Measurements from ENCODE around the gene CST9L. TPM values are rescaled to one million over a fixed set of nuclear protein-coding genes. Genes with fewer than 3 reads are reported as not detected.

CST9L gene
- total RNA-seq, 2 experiments from 2014 or later, result not detected

DNA sequence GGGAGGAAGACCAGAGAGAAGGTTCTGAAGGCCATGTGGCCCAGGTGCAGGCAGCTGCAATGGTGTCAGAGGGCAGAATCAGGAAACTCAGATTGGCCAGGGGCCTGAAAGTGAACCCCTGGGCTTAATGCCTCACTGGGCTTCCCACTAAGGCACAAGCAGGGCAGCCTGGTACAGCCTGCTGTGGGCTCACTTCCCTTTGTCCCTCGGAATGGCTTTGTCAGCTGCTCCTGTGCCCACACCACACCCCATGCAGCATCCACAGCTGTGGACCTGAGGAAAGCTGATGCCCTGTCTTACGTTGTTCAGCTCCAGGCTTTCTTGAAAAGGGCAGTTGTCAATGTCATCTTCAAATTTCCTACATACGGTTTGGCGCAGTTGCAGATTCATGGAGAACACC is 35.0 kb upstream of the CST9L start:
- Mint-ChIP-seq H3K9me3 (ENCODE audit: low read depth) (no peaks in the 10 kb centered on the region), H3K27ac (no peak overlapping the region), H3K27me3 (no peaks in the 10 kb centered on the region), H3K4me1 (no peaks in the 10 kb centered on the region), H3K36me3 (ENCODE audit: low read depth) (no peaks in the 10 kb centered on the region), H3K4me3 (no peak overlapping the region)
- no peak for DNase-seq
- ChIA-PET POLR2A (interaction anchor here (0.6 kb wide), 1 partner anchor 1219 kb away, joined by 3 read pairs; no protein-coding TSS in a partner anchor), CTCF (interaction anchor here (1.1 to 3.8 kb wide), 3 partner anchors 160 to 878 kb away, joined by 3 to 13 read pairs (median 7); no protein-coding TSS in a partner anchor)
- intact Hi-C loops (cut with DNase I, micrococcal nuclease), result no loop called here
- ATAC-seq, result no peak

DNA sequence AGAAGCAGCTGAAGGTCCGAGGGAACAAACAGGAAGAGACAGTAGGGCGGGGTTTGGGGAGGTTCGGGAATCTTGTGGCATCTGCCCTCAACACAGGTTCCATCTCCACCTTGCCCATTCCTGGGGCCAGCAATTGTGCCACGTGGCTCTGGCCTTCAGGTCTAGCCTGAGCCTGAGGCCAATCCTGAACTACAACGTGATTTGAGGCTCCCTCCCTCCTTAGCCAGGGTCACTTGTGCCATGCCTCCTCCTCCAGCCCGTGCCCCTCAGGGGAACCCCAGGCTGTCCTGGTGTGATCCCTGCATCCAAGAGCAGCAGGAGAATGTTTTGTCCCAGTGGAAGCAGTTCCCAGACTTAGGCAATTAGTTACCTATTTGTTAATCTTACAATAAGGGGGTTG is 34.4 kb upstream of the CST9L start:
- ATAC-seq, result no peak
- Mint-ChIP-seq H3K27ac (no peak overlapping the region), H3K4me3 (no peak overlapping the region), H3K36me3 (ENCODE audit: low read depth) (no peaks in the 10 kb centered on the region), H3K27me3 (no peaks in the 10 kb centered on the region), H3K4me1 (no peaks in the 10 kb centered on the region), H3K9me3 (ENCODE audit: low read depth) (no peaks in the 10 kb centered on the region)
- no peak for DNase-seq
- intact Hi-C loops (cut with DNase I, micrococcal nuclease), result no loop called here
- ChIA-PET CTCF (interaction anchor here (1.1 to 3.8 kb wide), 3 partner anchors 159 to 877 kb away, joined by 3 to 13 read pairs (median 7); no protein-coding TSS in a partner anchor), POLR2A (interaction anchor here (0.6 kb wide), 1 partner anchor 1219 kb away, joined by 3 read pairs; no protein-coding TSS in a partner anchor)

DNA sequence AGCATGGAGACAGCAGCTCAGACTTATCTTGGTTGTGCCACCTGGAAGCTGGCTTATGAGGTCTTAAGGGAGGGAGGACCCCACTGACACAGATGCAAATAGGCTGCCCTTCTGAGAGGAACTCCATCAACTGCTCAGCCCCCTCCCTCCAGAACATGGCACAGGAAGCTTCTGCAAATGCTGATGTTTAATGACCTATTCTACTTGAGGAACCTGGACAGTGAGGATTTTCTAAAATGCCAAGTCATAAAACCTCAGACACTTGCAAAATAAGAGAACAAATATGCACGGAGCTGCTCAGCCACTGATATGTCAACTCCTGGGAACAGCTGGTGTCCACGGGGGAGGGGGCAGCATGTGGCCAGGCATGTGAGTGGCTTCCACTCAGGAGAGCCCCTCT is 34.0 kb upstream of the CST9L start:
- Mint-ChIP-seq H3K4me1 (no peaks in the 10 kb centered on the region), H3K27ac (no peak overlapping the region), H3K4me3 (no peak overlapping the region), H3K27me3 (no peaks in the 10 kb centered on the region), H3K9me3 (ENCODE audit: low read depth) (no peaks in the 10 kb centered on the region), H3K36me3 (ENCODE audit: low read depth) (no peaks in the 10 kb centered on the region)
- intact Hi-C loops (cut with DNase I, micrococcal nuclease), result no loop called here
- CTCF ChIA-PET, result interaction anchor here (3.8 kb wide), 1 partner anchor 161 kb away, joined by 13 read pairs; no protein-coding TSS in a partner anchor
- DNase-seq, result no peak
- ATAC-seq, result no peak
- POLR2A ChIA-PET, result no interaction called here

DNA sequence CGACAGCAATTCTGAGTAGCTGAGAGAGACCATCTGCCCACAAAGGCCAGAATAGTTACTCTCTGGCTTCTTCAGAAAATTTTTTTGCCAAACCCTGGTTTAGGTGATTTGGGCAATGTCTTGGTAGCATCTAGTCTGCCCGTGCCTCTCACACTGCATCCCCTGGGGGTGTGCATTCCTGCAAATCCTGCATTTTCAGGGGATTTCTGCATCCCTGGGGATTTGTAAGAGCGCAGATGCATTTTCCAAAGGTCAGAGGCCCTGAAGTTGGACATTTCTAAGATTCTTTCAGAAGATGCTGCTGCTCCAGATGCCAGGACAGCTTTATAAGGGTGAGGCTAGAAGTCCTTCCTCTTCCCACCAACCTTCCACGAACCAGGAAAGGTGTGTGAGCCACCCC is 33.4 kb upstream of the CST9L start:
- Mint-ChIP-seq H3K36me3 (ENCODE audit: low read depth) (no peaks in the 10 kb centered on the region), H3K27me3 (peaks cover 3% of the 10 kb centered on the region), H3K27ac (no peak overlapping the region), H3K4me3 (no peak overlapping the region), H3K9me3 (ENCODE audit: low read depth) (no peaks in the 10 kb centered on the region), H3K4me1 (no peaks in the 10 kb centered on the region)
- CTCF ChIA-PET, result interaction anchor here (3.8 kb wide), 1 partner anchor 160 kb away, joined by 13 read pairs; no protein-coding TSS in a partner anchor
- POLR2A ChIA-PET, result no interaction called here
- ATAC-seq, result no peak
- intact Hi-C loops (cut with DNase I, micrococcal nuclease), result no loop called here
- DNase-seq, result no peak

DNA sequence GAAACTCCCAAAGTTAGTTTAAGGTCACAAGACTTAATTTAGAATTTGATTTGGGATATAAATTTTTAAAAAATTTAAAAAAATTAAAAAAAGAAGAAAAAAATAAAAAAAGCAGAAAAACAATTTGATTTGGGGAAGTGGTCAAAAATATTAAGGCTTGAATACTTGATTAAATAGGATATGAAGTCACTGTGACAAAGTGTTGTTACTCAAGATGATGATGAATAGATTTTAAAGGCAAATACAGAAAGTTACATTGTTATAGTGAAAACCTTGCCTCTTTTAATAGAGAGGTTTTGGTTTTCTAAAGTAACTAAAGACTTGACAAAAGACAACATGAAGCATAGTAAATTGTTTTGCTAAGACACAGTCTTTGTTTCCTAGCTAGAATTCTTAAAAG is 30.2 kb upstream of the CST9L start:
- H3K4me1 Mint-ChIP-seq, result no peaks in the 10 kb centered on the region
- POLR2A ChIA-PET, result no interaction called here
- ATAC-seq (no peak), DNase-seq (no peak)
- peaks cover 3% of the 10 kb centered on the region for H3K27me3 Mint-ChIP-seq
- H3K4me3 Mint-ChIP-seq, result no peak overlapping the region
- no peak overlapping the region for H3K27ac Mint-ChIP-seq
- H3K36me3 Mint-ChIP-seq (ENCODE audit: low read depth), result no peaks in the 10 kb centered on the region
- CTCF ChIA-PET, result interaction anchor here (0.9 kb wide), 1 partner anchor 9 kb away, joined by 3 read pairs; no protein-coding TSS in a partner anchor
- no peaks in the 10 kb centered on the region for H3K9me3 Mint-ChIP-seq (ENCODE audit: low read depth)
- intact Hi-C loops (cut with DNase I, micrococcal nuclease), result no loop called here

DNA sequence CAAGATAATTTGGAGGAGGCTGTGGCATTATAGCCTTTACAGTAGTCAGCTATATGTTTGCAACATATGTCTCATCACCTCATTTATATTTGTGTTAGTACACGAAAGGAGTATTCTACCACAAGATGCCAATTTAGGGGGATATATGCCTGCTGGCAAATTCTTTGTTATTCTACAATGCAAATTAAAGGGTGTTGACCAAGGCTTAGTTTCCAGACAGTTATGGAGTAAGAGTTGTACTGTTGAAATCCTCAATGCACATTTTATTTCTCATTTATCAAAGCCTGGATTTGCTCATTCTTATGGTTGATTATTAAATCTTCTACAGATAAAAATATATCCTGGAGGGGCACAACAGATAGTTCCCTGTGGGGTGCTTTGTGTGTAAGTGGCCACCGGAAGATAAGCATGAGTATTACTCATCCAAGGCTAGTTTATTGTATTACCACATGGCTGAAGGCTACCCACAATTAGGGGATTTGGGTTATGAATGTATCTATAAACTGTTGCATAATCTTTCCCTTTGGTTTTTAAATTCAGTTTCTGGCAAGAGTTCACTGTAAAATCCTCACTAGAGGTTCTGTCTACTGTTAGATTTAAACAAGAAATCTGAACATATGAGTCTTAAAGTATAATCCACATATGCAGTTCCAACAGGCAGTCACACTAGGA is 28.4 kb upstream of the CST9L start:
- Mint-ChIP-seq H3K9me3 (ENCODE audit: low read depth) (no peaks in the 10 kb centered on the region), H3K4me1 (no peaks in the 10 kb centered on the region), H3K36me3 (ENCODE audit: low read depth) (no peaks in the 10 kb centered on the region), H3K27me3 (peaks cover 3% of the 10 kb centered on the region), H3K27ac (no peak overlapping the region), H3K4me3 (no peak overlapping the region)
- CTCF ChIA-PET, result no interaction called here
- no peak for DNase-seq
- intact Hi-C loops (cut with DNase I, micrococcal nuclease), result no loop called here
- ATAC-seq, result no peak
- POLR2A ChIA-PET, result no interaction called here

DNA sequence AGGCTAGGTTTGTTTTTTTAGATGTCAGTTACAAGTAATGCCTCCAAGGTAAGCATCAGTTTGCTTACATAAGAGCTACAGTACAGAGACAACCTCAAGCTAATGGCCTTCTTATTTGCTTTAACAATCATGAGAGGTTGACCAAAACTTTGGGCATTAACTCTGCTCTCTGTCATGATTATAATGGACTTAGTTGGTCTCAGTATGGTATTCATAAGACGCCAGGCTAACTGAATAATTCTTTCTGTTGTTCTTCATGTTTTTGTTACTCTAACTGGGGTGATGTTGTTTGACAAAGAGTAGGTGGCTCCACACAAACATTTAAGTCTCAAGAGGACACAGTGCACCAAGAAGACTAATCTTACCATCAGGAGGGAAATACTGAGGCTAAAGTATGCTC is 27.7 kb upstream of the CST9L start:
- ChIA-PET CTCF (no interaction called here), POLR2A (no interaction called here)
- Mint-ChIP-seq H3K27ac (no peak overlapping the region), H3K9me3 (ENCODE audit: low read depth) (no peaks in the 10 kb centered on the region), H3K4me3 (no peak overlapping the region), H3K27me3 (peaks cover 3% of the 10 kb centered on the region), H3K4me1 (no peaks in the 10 kb centered on the region), H3K36me3 (ENCODE audit: low read depth) (no peaks in the 10 kb centered on the region)
- intact Hi-C loops (cut with DNase I, micrococcal nuclease), result no loop called here
- ATAC-seq (no peak), DNase-seq (no peak)

DNA sequence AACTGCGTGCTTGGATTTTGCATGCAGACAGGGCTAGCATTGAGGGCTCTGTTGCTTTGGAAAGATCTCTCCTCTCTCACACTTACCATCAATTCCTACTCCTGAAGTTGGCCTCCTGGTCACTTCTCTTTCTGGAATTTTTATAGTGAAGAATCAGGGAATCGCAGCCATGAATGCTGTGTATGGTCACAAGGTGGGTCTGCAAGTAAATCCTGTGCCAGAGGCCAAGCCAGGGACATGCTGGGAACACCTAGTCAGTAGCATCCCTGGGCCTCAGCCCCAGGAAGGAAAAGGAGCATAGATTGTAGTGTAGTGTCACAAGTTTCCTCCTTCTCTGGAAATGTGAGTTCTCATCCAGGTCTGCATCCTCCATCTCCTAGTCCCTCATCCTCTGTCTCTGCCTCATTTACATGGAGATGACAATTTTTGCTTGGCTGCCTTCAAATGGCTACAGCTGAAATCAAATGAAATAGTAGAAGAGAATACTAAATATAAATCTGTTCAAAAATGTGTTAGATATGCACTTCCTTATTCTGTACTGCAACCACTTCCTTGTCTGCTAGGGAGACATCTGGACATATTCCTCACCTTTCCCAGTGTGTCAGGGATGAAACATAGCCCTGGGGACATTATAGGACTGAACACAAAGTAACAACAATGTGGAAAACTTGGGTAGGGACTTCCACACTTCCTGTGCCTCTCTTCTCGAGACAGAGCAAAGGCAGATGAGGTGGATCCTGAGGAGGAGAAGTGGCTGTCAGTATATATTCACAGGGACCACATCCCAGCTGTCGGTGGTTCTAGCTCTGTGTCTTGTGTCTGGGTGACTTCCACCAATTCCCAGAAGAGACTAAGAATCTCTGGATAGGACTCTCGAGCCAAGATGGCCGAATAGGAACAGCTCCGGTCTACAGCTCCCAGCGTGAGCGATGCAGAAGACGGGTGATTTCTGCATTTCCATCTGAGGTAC is 20.4 kb upstream of the CST9L start:
- intact Hi-C loops (cut with DNase I, micrococcal nuclease), result no loop called here
- no peaks in the 10 kb centered on the region for H3K9me3 Mint-ChIP-seq (ENCODE audit: low read depth)
- ATAC-seq, result no peak
- ChIA-PET CTCF (no interaction called here), POLR2A (no interaction called here)
- no peak for DNase-seq
- H3K4me1 Mint-ChIP-seq, result no peaks in the 10 kb centered on the region
- H3K4me3 Mint-ChIP-seq, result no peak overlapping the region
- H3K27me3 Mint-ChIP-seq, result peaks cover 14% of the 10 kb centered on the region
- H3K36me3 Mint-ChIP-seq (ENCODE audit: low read depth), result no peaks in the 10 kb centered on the region
- no peak overlapping the region for H3K27ac Mint-ChIP-seq

DNA sequence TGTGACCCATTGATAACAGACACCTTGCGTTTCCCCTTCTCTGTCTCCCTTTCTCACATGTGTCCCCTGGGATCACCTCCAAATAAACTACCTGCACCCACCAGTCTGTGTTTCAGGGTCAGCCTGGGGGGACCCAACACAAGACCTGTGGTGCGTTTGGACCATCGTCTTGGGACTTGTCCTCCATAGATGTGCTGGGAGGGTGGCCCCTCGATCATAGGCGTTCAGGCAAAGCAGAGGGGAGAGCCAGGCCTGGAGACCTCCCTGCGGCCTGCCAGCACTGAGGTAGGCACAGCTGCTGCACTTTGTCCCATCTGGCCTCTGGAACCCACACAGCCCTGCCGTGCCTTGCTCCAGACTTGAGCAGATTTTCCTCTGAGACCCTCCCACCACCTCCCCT is 19.3 kb upstream of the CST9L start:
- H3K4me3 Mint-ChIP-seq, result no peak overlapping the region
- no peaks in the 10 kb centered on the region for H3K9me3 Mint-ChIP-seq (ENCODE audit: low read depth)
- H3K27ac Mint-ChIP-seq, result no peak overlapping the region
- peaks cover 16% of the 10 kb centered on the region for H3K27me3 Mint-ChIP-seq
- ATAC-seq (no peak), DNase-seq (no peak)
- no peaks in the 10 kb centered on the region for H3K36me3 Mint-ChIP-seq (ENCODE audit: low read depth)
- CTCF ChIA-PET, result no interaction called here
- no peaks in the 10 kb centered on the region for H3K4me1 Mint-ChIP-seq
- intact Hi-C loops (cut with DNase I, micrococcal nuclease), result no loop called here
- POLR2A ChIA-PET, result no interaction called here

DNA sequence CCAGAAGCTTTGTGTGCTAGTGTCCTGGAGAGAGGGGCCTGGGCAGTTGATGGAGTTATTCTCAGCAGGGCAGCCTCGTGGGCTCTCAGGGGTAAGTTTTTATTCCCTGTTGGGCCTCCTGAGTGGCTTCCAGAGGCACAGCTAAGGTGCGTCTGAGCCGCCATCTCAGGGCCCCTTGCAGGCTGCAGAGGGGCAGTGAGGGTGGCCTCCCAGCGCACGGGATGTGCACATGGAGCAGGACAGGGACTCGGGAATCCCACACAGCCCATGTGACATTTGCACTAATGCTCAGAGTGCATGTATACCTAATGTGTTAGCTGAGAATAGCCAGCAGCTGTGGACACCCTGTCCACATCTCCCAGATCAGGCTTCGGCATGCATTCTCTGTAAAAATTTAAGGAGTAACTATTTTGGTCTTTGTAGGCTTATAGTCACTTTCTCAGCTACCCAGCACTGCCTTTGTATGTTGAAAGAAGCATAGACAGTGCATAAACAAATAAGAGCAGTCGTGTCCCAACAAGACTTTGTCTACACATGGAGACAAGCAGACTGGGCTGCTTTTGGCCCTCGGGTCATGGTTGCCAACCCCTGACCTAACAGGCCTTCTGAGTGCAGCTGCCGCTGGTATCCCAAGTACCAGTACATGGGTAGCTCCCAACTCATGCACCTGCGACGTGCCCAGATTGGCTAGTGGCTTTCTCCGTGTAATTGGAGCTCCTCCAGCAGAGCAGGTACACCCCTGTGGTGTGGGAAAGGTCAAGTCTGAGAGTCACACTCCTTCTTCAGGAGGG is 18.6 kb upstream of the CST9L start:
- H3K27ac Mint-ChIP-seq, result no peak overlapping the region
- no peaks in the 10 kb centered on the region for H3K9me3 Mint-ChIP-seq (ENCODE audit: low read depth)
- H3K4me3 Mint-ChIP-seq, result no peak overlapping the region
- ChIA-PET POLR2A (no interaction called here), CTCF (no interaction called here)
- H3K4me1 Mint-ChIP-seq, result no peaks in the 10 kb centered on the region
- DNase-seq (no peak), ATAC-seq (no peak)
- H3K27me3 Mint-ChIP-seq, result peaks cover 19% of the 10 kb centered on the region
- intact Hi-C loops (cut with DNase I, micrococcal nuclease), result no loop called here
- no peaks in the 10 kb centered on the region for H3K36me3 Mint-ChIP-seq (ENCODE audit: low read depth)

Data from activated CD4-positive, alpha-beta T cell treated with anti-CD3 and anti-CD28 coated beads for 36 hours (primary cell).